Skeletal muscle satellite cell (primary cell): Measurements from ENCODE around the gene LUZP2. TPM values are rescaled to one million over a fixed set of nuclear protein-coding genes. Genes with fewer than 3 reads are reported as not detected.

Experiments
- H3K27me3 ChIP-seq: 2 replicates; pipeline ENCODE4 v1.7.0; 2013; ENCODE audit warnings: low read length; ENCODE audit not compliant: control insufficient read depth, insufficient read depth
- H3K36me3 ChIP-seq: 2 replicates; pipeline ENCODE4 v1.7.0; 2013; ENCODE audit warnings: mild to moderate bottlenecking, control low read depth, low read length; ENCODE audit not compliant: insufficient read depth
- H3K4me1 ChIP-seq: 2 replicates; pipeline ENCODE4 v1.7.0; 2013; ENCODE audit warnings: low read length; ENCODE audit not compliant: control insufficient read depth, insufficient read depth
- H3K4me2 ChIP-seq: 2 replicates; pipeline ENCODE4 v1.7.0; 2013; ENCODE audit warnings: mild to moderate bottlenecking, low read length
- H3K4me3 ChIP-seq: 2 replicates; pipeline ENCODE4 v1.7.0; 2013; ENCODE audit warnings: low read length
- H3K9ac ChIP-seq: 2 replicates; pipeline ENCODE4 v1.7.0; 2013; ENCODE audit warnings: mild to moderate bottlenecking, low read depth, low read length, moderate library complexity
- H3K9me3 ChIP-seq: replicated peaks from 2 replicates; pipeline ENCODE4 v1.7.0; 2013; ENCODE audit warnings: mild to moderate bottlenecking, control low read depth, low read length
- small RNA-seq: library from RNA; depleted of rRNA; stranded (forward); fragments of <200 nt; gene quantifications from one replicate; pipeline ENCODE3, GENCODE V24; 2012

LUZP2 gene

DNA sequence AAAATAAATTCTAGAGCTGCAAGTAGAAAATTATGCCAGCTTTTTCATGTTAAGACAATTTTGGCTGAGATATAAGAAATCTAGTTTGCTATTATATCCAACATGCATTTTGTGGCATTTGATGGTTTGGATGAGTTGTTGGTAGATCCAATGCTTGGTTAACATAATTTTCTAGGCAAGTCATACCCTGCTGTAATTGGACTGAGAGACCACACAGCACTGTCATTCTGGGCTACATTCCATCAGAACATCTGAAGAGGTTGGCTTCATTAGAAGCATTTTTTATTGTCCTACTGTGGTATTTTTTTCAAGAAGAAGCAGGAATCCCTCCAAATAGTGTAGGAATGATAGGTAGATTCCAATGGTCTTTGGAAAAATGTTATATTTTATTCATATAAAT, 561.0 kb downstream of the LUZP2 start:
- H3K36me3 ChIP-seq = no peaks in the 10 kb centered on the region
- no peak overlapping the region for H3K9ac ChIP-seq
- H3K9me3 ChIP-seq = no peaks in the 10 kb centered on the region
- H3K4me3 ChIP-seq = no peak overlapping the region
- H3K27me3 ChIP-seq = no peaks in the 10 kb centered on the region
- no peaks in the 10 kb centered on the region for H3K4me1 ChIP-seq
- H3K4me2 ChIP-seq = no peak overlapping the region

DNA sequence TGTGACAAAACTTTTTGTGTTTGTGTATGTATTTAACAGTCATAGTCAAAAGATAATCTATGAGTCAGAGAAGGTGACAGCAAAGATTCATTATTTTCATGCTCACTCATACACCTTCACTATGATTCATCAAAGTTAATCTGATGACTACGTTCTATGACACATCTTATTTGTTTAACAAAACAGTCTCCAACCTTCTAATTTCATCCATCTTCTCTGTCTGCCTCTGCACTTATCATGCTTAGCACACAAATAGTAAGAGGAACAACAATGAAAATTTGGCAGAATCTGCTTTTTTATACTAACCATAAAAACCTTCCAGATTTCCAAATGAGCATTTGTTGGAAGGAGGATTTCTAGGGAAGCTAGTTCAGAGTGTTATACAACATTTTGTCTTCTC, 568.9 kb downstream of the LUZP2 start:
- Histone ChIP-seq H3K4me1 (no peaks in the 10 kb centered on the region), H3K4me2 (no peak overlapping the region), H3K9me3 (peaks cover 6% of the 10 kb centered on the region), H3K4me3 (no peak overlapping the region), H3K9ac (no peak overlapping the region), H3K27me3 (no peaks in the 10 kb centered on the region), H3K36me3 (no peaks in the 10 kb centered on the region)

DNA sequence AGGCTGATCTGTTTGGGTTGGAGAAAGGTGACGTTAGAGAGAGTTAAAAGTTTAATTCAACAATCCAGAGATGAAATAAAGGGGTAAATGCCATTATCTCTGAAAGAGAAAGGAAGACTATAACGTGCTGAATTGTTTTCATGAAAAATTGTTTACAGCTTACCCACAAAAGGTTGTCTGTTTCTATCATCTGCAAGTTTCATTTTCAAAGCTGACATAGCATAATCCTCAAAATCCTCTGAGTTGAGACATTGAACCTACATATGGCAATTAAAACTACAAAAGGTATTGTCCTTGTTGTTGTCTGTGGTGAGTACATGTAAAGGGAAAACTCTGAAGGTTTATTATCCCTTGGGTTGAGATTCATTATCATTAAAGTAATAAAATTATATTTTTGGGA, 569.9 kb downstream of the LUZP2 start:
- H3K4me1 ChIP-seq = no peaks in the 10 kb centered on the region
- H3K9me3 ChIP-seq = peaks cover 6% of the 10 kb centered on the region
- no peak overlapping the region for H3K4me2 ChIP-seq
- H3K36me3 ChIP-seq = no peaks in the 10 kb centered on the region
- no peak overlapping the region for H3K4me3 ChIP-seq
- H3K27me3 ChIP-seq = no peaks in the 10 kb centered on the region
- H3K9ac ChIP-seq = no peak overlapping the region

DNA sequence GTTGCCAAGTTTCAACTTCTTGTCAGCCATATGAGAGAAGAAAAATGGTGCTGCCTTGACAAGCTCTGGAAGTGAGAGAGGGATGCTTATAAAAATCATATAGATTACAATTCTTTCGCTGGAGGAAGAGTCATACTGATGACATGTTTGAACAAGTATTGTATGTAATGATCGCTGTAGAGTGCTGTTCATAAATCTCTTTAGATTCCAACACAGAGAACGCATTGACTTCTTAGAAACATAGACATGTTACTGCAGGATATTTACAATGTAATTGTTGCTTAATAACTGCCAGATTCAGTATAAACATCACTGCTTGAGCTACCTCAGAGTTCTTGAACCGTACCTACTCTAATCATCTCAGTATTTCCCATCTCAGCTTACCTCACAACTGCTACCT, 571.6 kb downstream of the LUZP2 start:
- Histone ChIP-seq H3K27me3 (no peaks in the 10 kb centered on the region), H3K4me1 (no peaks in the 10 kb centered on the region), H3K9ac (no peak overlapping the region), H3K4me3 (no peak overlapping the region), H3K9me3 (peaks cover 6% of the 10 kb centered on the region), H3K4me2 (no peak overlapping the region), H3K36me3 (no peaks in the 10 kb centered on the region)

DNA sequence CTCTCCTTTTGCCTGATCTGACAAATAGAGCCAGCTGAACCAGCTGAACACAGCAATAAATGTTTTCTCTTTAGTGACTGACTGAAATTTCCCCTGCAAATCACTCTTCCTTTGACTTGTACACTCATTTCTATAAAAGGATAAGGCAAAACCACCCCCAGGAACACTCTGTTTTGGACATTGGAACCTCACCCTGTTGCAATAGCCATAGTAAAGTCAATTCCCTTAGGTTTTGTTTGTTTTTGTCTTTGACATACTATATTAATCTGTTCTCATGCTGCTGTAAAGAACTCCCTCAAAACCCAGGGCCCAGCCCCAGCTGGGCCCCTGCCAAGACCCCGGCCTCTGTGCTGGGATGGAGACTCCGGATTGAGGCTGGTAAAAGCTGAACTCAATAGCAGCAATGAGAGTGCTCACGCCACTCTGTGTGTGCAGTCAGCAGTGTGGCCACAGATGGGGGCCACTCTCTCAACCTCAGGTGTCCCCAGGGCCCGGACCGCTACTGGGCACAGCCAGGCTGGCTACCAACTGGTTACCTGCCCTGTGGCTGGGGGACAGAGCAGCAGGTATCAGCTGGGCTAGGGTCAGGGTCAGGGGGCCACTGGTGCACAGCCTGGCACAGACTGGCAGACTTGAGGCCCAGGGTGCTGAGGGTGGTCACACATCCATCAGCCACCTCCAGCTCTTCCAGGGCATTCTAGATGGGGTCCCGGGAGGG, 597.4 kb downstream of the LUZP2 start:
- no peak overlapping the region for H3K4me2 ChIP-seq
- no peaks in the 10 kb centered on the region for H3K36me3 ChIP-seq
- no peaks in the 10 kb centered on the region for H3K27me3 ChIP-seq

DNA sequence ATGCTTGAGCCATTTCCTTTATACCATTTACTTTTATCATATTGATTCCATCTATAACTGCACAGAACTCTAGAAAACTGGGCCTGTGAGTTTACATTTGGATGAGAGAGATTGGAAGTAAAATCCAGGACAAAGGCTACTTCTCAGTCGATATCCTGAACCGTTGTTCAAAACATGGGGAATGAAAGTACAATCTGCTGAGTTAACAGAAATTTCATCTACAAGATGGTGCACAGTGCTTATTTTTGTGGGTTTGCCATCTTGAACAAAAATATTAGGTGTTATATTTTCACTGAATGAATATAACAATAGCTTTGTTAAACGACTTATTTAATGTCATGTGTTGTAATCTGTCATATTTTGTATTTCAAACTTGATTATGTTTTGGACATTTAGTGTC, 622.6 kb downstream of the LUZP2 start:
- H3K36me3 ChIP-seq = no peaks in the 10 kb centered on the region
- H3K27me3 ChIP-seq = no peaks in the 10 kb centered on the region
- H3K9ac ChIP-seq = no peak overlapping the region
- peaks cover 8% of the 10 kb centered on the region for H3K9me3 ChIP-seq
- no peak overlapping the region for H3K4me3 ChIP-seq
- no peak overlapping the region for H3K4me2 ChIP-seq
- no peaks in the 10 kb centered on the region for H3K4me1 ChIP-seq

More for the DNA sequence above, 597.4 kb downstream of the LUZP2 start:
- H3K4me3 ChIP-seq = no peak overlapping the region
- no peaks in the 10 kb centered on the region for H3K4me1 ChIP-seq
- peaks cover 4% of the 10 kb centered on the region for H3K9me3 ChIP-seq
- H3K9ac ChIP-seq = no peak overlapping the region

Small RNAs within 50 kb of the gene (small RNA-seq; reads per million reads assigned to genes)
- not detected for gene RF00019
